Fibroblast of lung (primary cell): ENCODE measurements around the gene CAPN12. TPM values are rescaled to one million over a fixed set of nuclear protein-coding genes. Genes with fewer than 3 reads are reported as not detected.

Source experiments
- DNase-seq, 2 donors: peaks; one replicate each; pipeline versions ENCODE4 v3.0.0 to v3.0.0-alpha.2; 2010; ENCODE audit warnings: low read depth in 2 of 2
- H2AFZ ChIP-seq: 2 replicates; pipeline ENCODE4 v1.5.1; 2012; ENCODE audit warnings: low read length, control low read depth, inconsistent platforms
- H3K27ac ChIP-seq: 2 replicates; pipeline ENCODE4 v1.5.1; 2011; ENCODE audit warnings: low read length, control low read depth; ENCODE audit not compliant: insufficient read depth
- H3K27me3 ChIP-seq: 2 replicates; pipeline ENCODE4 v1.5.1; 2011; ENCODE audit warnings: mild to moderate bottlenecking, low read length; ENCODE audit not compliant: control insufficient read depth, insufficient read depth
- H3K36me3 ChIP-seq: 2 replicates; pipeline ENCODE4 v1.5.1; 2011; ENCODE audit warnings: low read length; ENCODE audit not compliant: control insufficient read depth, insufficient read depth
- H3K4me1 ChIP-seq: 2 replicates; pipeline ENCODE4 v1.5.1; 2011; ENCODE audit warnings: low read length; ENCODE audit not compliant: control insufficient read depth, insufficient read depth; ENCODE audit errors: extremely low read depth
- H3K4me2 ChIP-seq: 2 replicates; pipeline ENCODE4 v1.5.1; 2011; ENCODE audit warnings: low read length, control low read depth; ENCODE audit not compliant: insufficient read depth; ENCODE audit errors: extremely low read depth
- H3K4me3 ChIP-seq, 4 experiments: fragments of 200-600 bp in 1 of 4; sonication (generic) in 1 of 4; replicated peaks in 1 of 4; 2 replicates each; pipeline ENCODE4 v1.5.1; 2011 to 2016; ENCODE audit warnings: low read length in 4 of 4, low read depth in 3 of 4, mild to moderate bottlenecking in 3 of 4, control low read depth in 2 of 4, inconsistent platforms in 1 of 4, mixed read lengths in 1 of 4; ENCODE audit not compliant: insufficient read depth in 1 of 4; ENCODE audit errors: control extremely low read depth in 1 of 4
- H3K79me2 ChIP-seq: 2 replicates; pipeline ENCODE4 v1.5.1; 2012; ENCODE audit warnings: mild to moderate bottlenecking, low read length, inconsistent platforms; ENCODE audit not compliant: control insufficient read depth, insufficient read depth
- H3K9ac ChIP-seq: 2 replicates; pipeline ENCODE4 v1.5.1; 2011; ENCODE audit warnings: mild to moderate bottlenecking, low read length, control low read depth; ENCODE audit not compliant: insufficient read depth
- H3K9me3 ChIP-seq: 2 replicates; pipeline ENCODE4 v1.5.1; 2012; ENCODE audit warnings: low read depth, low read length; ENCODE audit not compliant: control insufficient read depth, insufficient read depth
- H4K20me1 ChIP-seq: 2 replicates; pipeline ENCODE4 v1.5.1; 2011; ENCODE audit warnings: low read length; ENCODE audit not compliant: control insufficient read depth, insufficient read depth; ENCODE audit errors: extremely low read depth
- CTCF ChIP-seq, 2 donors: IDR thresholded peaks in 1 of 2; conservative IDR thresholded peaks in 1 of 2; 1 replicate in 1 of 2; 2 replicates in 1 of 2; pipeline ENCODE4 v1.5.1; 2011 to 2012; ENCODE audit warnings: low read length in 2 of 2, control low read depth in 1 of 2, inconsistent platforms in 1 of 2, low read depth in 1 of 2, mild to moderate bottlenecking in 1 of 2
- EZH2 ChIP-seq: IDR thresholded peaks from 2 replicates; pipeline ENCODE4 v1.5.1; 2012; ENCODE audit warnings: low read length, control low read depth, mild to moderate bottlenecking; ENCODE audit errors: missing control alignments
- polyA plus RNA-seq, 2 donors: library from polyadenylated mRNA; depleted of rRNA in 1 of 2; stranded (reverse) in 1 of 2; unstranded in 1 of 2; fragments of >200 nt; gene quantifications; 2 replicates each; pipeline ENCODE4 v1.2.1, GENCODE V29; 2011 to 2012; ENCODE audit warnings: missing spikeins in 1 of 2
- total RNA-seq: library from RNA; depleted of rRNA; stranded (reverse); fragments of >200 nt; gene quantifications from 2 replicates; pipeline ENCODE4 v1.2.1, GENCODE V29; 2014

The CAPN12 gene
- total and polyA plus RNA-seq, 2 donors (not counting 1 experiment from before 2014, with no cell fraction given) = 0.20 to 0.50 TPM

GRCh38 chr19:38781058-38781457 is 36.8 kb upstream of the CAPN12 start:
- Histone ChIP-seq H3K79me2 (no peaks in the 10 kb centered on the region), H3K27me3 (no peaks in the 10 kb centered on the region), H3K9me3 (no peaks in the 10 kb centered on the region), H2AFZ (no peak overlapping the region), H3K4me3 (no peak overlapping the region), H4K20me1 (no peaks in the 10 kb centered on the region), H3K4me2 (no peak overlapping the region), H3K4me1 (no peaks in the 10 kb centered on the region), H3K9ac (no peak overlapping the region), H3K27ac (no peak overlapping the region), H3K36me3 (no peaks in the 10 kb centered on the region)
- no peak for TF ChIP-seq EZH2
- no peak for TF ChIP-seq CTCF (conservative IDR thresholded peaks at IDR 0.05 in 1 of 2, IDR thresholded peaks at IDR 0.05 in 1 of 2; ENCODE audit: low read depth in 1 of 2, low read length in 2 of 2)
- DNase-seq = no peak

- Histone ChIP-seq H3K9ac (no peak overlapping the region), H3K79me2 (no peaks in the 10 kb centered on the region), H3K4me1 (no peaks in the 10 kb centered on the region), H4K20me1 (no peaks in the 10 kb centered on the region), H3K4me3 (no peak overlapping the region), H2AFZ (no peak overlapping the region), H3K36me3 (no peaks in the 10 kb centered on the region), H3K27me3 (no peaks in the 10 kb centered on the region), H3K4me2 (no peak overlapping the region), H3K27ac (no peak overlapping the region), H3K9me3 (no peaks in the 10 kb centered on the region)
- TF ChIP-seq EZH2 (no peak), CTCF (conservative IDR thresholded peaks at IDR 0.05 in 1 of 2, IDR thresholded peaks at IDR 0.05 in 1 of 2; ENCODE audit: low read depth in 1 of 2, low read length in 2 of 2) (no peak)
- DNase-seq = no peak
Observed at GRCh38 chr19:38780443-38780842, 36.2 kb upstream of the CAPN12 start.

DNA sequence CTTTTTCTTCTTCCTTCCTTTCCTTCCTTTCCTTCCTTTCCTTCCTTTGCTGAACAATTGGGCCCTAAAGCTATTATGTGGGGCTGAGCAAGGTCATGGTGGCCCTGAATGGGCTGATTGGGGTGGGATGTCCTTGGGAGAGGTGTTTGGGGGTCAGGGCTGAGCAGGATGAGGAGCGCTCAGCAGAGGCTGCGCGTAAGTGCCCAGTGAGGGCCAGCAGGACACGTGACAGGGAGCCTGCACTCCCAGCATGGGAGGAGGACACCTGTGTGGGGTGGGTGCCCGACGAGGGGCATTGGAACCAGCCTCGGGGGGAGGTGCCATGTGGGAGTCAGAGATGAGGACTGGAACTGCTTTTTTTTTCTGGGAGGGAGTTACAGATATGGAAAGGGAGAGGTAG is 34.5 kb upstream of the CAPN12 start:
- Histone ChIP-seq H3K36me3 (no peaks in the 10 kb centered on the region), H3K79me2 (no peaks in the 10 kb centered on the region), H3K4me1 (no peaks in the 10 kb centered on the region), H3K4me2 (no peak overlapping the region), H3K27ac (no peak overlapping the region), H4K20me1 (no peaks in the 10 kb centered on the region), H2AFZ (no peak overlapping the region), H3K9ac (no peak overlapping the region), H3K27me3 (no peaks in the 10 kb centered on the region), H3K4me3 (no peak overlapping the region), H3K9me3 (no peaks in the 10 kb centered on the region)
- no peak for TF ChIP-seq EZH2
- TF ChIP-seq CTCF (conservative IDR thresholded peaks at IDR 0.05 in 1 of 2, IDR thresholded peaks at IDR 0.05 in 1 of 2; ENCODE audit: low read depth in 1 of 2, low read length in 2 of 2) = no peak
- DNase-seq = no peak
